GM23338 (cell line): Measurements from ENCODE around the gene C5orf24.

Experiments
- CREB1 ChIP-seq: fragments of 250-450 bp; sonication (Bioruptor Pico); IDR thresholded peaks from 2 replicates; pipeline ENCODE4 v1.5.0; 2020; ENCODE audit warnings: low read depth, mild to moderate bottlenecking, moderate library complexity
- EZH2 ChIP-seq: fragments of 200-600 bp; sonication (generic); IDR thresholded peaks from one replicate; pipeline ENCODE4 v1.8.0; 2017; ENCODE audit warnings: antibody characterized with exemption, mild to moderate bottlenecking, low read depth; ENCODE audit not compliant: unreplicated experiment
- EZH2phosphoT487 ChIP-seq: fragments of 200-600 bp; sonication (generic); IDR thresholded peaks from one replicate; pipeline ENCODE4 v1.8.1; 2018; ENCODE audit warnings: antibody characterized with exemption; ENCODE audit not compliant: unreplicated experiment
- JUNB ChIP-seq: IDR thresholded peaks from one replicate; pipeline ENCODE4 v1.6.1; 2016; ENCODE audit warnings: antibody characterized with exemption; ENCODE audit not compliant: unreplicated experiment
- NANOG ChIP-seq: IDR thresholded peaks from 2 replicates; pipeline ENCODE4 v1.6.1; 2016; ENCODE audit warnings: antibody characterized with exemption, borderline replicate concordance
- POLR2AphosphoS5 ChIP-seq: IDR thresholded peaks from 2 replicates; pipeline ENCODE4 v1.6.1; 2016; ENCODE audit warnings: antibody characterized with exemption, low read depth
- STAT1 ChIP-seq: IDR thresholded peaks from one replicate; pipeline ENCODE4 v1.6.1; 2016; ENCODE audit warnings: antibody characterized with exemption; ENCODE audit not compliant: unreplicated experiment
- TF ChIP-seq, protein P1 (sequence below), 2 experiments: fragments of 200-600 bp in 1 of 2; sonication (generic) in 1 of 2; conservative IDR thresholded peaks; 2 replicates each; pipeline versions ENCODE4 v1.5.1 to v1.6.1; 2016 to 2017; ENCODE audit warnings: antibody characterized with exemption in 2 of 2, low read depth in 2 of 2, mild to moderate bottlenecking in 2 of 2, moderate library complexity in 1 of 2
- TF ChIP-seq, protein P2 (sequence below): IDR thresholded peaks from one replicate; pipeline ENCODE4 v1.6.1; 2018; ENCODE audit warnings: antibody characterized with exemption; ENCODE audit not compliant: unreplicated experiment

DNA sequence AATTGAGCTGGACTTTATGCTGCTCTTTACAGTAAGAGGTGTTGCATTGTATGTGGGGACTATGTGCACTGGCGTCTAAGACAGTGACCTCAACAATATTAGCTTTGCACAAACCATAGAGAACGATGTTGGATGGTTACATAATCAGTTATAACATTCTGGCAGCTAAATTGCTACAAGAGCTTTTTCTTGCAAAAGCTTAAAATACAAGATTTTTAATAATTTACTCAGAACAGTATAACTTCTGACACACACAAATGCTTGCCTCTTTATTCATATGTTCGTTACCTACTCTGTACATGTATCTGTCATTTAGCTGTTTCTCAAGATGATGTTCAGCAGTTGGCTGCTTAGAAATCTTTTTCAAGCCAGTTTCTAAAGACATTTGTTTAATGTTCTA is 11.6 kb downstream of the C5orf24 start:
- TF ChIP-seq, protein P1, sequence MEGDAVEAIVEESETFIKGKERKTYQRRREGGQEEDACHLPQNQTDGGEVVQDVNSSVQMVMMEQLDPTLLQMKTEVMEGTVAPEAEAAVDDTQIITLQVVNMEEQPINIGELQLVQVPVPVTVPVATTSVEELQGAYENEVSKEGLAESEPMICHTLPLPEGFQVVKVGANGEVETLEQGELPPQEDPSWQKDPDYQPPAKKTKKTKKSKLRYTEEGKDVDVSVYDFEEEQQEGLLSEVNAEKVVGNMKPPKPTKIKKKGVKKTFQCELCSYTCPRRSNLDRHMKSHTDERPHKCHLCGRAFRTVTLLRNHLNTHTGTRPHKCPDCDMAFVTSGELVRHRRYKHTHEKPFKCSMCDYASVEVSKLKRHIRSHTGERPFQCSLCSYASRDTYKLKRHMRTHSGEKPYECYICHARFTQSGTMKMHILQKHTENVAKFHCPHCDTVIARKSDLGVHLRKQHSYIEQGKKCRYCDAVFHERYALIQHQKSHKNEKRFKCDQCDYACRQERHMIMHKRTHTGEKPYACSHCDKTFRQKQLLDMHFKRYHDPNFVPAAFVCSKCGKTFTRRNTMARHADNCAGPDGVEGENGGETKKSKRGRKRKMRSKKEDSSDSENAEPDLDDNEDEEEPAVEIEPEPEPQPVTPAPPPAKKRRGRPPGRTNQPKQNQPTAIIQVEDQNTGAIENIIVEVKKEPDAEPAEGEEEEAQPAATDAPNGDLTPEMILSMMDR (conservative IDR thresholded peaks at IDR 0.05; ENCODE audit: low read depth in 2 of 2): no peak
- TF ChIP-seq CREB1 (CRISPR knock-in tag) (no peak), EZH2 (no peak), NANOG (no peak), JUNB (no peak), EZH2phosphoT487 (no peak), POLR2AphosphoS5 (no peak), STAT1 (no peak)
- TF ChIP-seq, protein P2, sequence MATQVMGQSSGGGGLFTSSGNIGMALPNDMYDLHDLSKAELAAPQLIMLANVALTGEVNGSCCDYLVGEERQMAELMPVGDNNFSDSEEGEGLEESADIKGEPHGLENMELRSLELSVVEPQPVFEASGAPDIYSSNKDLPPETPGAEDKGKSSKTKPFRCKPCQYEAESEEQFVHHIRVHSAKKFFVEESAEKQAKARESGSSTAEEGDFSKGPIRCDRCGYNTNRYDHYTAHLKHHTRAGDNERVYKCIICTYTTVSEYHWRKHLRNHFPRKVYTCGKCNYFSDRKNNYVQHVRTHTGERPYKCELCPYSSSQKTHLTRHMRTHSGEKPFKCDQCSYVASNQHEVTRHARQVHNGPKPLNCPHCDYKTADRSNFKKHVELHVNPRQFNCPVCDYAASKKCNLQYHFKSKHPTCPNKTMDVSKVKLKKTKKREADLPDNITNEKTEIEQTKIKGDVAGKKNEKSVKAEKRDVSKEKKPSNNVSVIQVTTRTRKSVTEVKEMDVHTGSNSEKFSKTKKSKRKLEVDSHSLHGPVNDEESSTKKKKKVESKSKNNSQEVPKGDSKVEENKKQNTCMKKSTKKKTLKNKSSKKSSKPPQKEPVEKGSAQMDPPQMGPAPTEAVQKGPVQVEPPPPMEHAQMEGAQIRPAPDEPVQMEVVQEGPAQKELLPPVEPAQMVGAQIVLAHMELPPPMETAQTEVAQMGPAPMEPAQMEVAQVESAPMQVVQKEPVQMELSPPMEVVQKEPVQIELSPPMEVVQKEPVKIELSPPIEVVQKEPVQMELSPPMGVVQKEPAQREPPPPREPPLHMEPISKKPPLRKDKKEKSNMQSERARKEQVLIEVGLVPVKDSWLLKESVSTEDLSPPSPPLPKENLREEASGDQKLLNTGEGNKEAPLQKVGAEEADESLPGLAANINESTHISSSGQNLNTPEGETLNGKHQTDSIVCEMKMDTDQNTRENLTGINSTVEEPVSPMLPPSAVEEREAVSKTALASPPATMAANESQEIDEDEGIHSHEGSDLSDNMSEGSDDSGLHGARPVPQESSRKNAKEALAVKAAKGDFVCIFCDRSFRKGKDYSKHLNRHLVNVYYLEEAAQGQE: no peak
